Peyer's patch (tissue), 4 donors: ENCODE measurements around the gene HSPA8. TPM values are rescaled to one million over a fixed set of nuclear protein-coding genes. Genes with fewer than 3 reads are reported as not detected.

Source experiments
- DNase-seq, 3 donors: peaks; one replicate each; pipeline ENCODE4 v3.0.0-alpha.2; 2017 to 2019
- H3K27ac ChIP-seq, 4 donors: fragments of 200-600 bp; sonication (generic); one replicate each; pipeline ENCODE4 v1.5.1; 2016 to 2019
- H3K27me3 ChIP-seq, 2 donors: fragments of 200-600 bp; sonication (generic); one replicate each; pipeline ENCODE4 v1.5.1; 2019
- H3K36me3 ChIP-seq, 3 donors: fragments of 200-600 bp; sonication (generic); one replicate each; pipeline ENCODE4 v1.5.1; 2016 to 2019
- H3K4me1 ChIP-seq, 4 donors: fragments of 200-600 bp; sonication (generic); one replicate each; pipeline ENCODE4 v1.5.1; 2016 to 2019
- H3K4me3 ChIP-seq, 4 donors: fragments of 200-600 bp; sonication (generic); 1 replicate in 3 of 4; 2 replicates in 1 of 4; pipeline ENCODE4 v1.5.1; 2016 to 2019; ENCODE audit warnings: mild to moderate bottlenecking in 1 of 4
- H3K9me3 ChIP-seq, 4 donors: fragments of 200-600 bp; sonication (generic); one replicate each; pipeline ENCODE4 v1.5.1; 2016 to 2019; ENCODE audit warnings: mild to moderate bottlenecking in 1 of 4
- POLR2A ChIP-seq, 2 donors: fragments of 450-650 bp; IDR thresholded peaks; one replicate each; pipeline ENCODE4 v1.5.1; 2017; ENCODE audit warnings: antibody characterized with exemption in 2 of 2, mild to moderate bottlenecking in 2 of 2, moderate library complexity in 2 of 2
- total RNA-seq, 4 donors: library from RNA; depleted of rRNA; stranded (reverse); fragments of >200 nt; gene quantifications; one replicate each; pipeline ENCODE4 v1.1.0, GENCODE V29; 2016
- TF ChIP-seq, protein P1 (sequence below), 6 experiments: fragments of 450-650 bp in 4 of 6; fragments of 200-600 bp in 2 of 6; sonication (generic) in 1 of 6; IDR thresholded peaks; one replicate each; pipeline ENCODE4 v1.5.1; 2017 to 2019; ENCODE audit warnings: antibody characterized with exemption in 6 of 6, mild to moderate bottlenecking in 3 of 6, moderate library complexity in 1 of 6

The HSPA8 gene
- 1,000 to 10,000 TPM in 1 of 4 donors, 100 to 1,000 TPM in 3; 459 to 1,091 (median 728) TPM for total RNA-seq

DNA sequence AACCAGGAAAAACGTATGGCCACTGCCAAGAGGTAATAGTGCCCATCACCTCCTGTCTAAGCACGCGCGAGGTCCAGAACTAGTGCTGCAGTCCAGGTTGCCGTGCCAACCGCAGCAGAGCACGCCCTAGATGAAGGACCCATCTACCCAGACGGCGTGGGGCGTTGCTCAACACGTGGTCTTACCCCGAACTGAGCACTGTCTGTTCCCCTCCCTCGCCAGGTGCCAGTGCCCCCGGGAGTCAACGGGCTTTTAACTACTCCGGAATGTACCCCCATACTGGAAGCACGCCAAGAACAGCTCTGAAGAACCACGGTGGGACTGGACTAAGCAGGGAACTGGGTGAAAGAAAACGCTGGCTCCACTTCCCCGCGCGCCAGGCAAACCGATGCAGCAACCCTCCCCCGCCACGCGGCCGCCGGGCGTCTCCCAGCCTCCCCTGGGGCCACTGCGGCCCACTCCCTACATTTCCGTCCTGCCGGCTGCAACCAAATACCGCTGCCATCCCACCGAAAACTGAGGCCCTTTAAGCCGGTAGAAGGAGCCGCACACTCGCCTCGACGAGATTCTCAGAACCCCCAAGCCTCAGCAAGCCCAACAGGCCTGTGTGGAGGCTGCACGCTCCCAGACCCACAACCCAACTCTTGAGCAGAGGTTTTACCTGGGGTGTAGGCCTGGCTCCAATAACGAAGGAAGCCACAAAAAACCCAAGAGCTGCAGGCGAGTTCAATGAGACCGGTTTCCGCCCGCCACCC, at the start of gene HSPA8:
Gene HSPA8, minus strand, starts transcription at position 734 of the 755 bp plus-strand sequence. CDS start 812 bp downstream, outside the sequence.
- peak; percentile 70 to 87 (median 78) for DNase-seq
- H3K9me3 ChIP-seq, result no peaks in the 10 kb centered on the region
- H3K27ac ChIP-seq, result peak within 1 kb of the TSS; percentile 97 to 100 (median 100)
- H3K36me3 ChIP-seq, result peaks cover 0 to 39% (median 0%) of the 10 kb centered on the region in 3 donors
- H3K4me3 ChIP-seq, result peak within 1 kb of the TSS; percentile 86 to 96 (median 93)
- peaks cover 0 to 47% (median 17%) of the 10 kb centered on the region in 4 donors for H3K4me1 ChIP-seq
- peak; percentile 99 for TF ChIP-seq POLR2A (IDR thresholded peaks at IDR 0.05)
- TF ChIP-seq, protein P1, sequence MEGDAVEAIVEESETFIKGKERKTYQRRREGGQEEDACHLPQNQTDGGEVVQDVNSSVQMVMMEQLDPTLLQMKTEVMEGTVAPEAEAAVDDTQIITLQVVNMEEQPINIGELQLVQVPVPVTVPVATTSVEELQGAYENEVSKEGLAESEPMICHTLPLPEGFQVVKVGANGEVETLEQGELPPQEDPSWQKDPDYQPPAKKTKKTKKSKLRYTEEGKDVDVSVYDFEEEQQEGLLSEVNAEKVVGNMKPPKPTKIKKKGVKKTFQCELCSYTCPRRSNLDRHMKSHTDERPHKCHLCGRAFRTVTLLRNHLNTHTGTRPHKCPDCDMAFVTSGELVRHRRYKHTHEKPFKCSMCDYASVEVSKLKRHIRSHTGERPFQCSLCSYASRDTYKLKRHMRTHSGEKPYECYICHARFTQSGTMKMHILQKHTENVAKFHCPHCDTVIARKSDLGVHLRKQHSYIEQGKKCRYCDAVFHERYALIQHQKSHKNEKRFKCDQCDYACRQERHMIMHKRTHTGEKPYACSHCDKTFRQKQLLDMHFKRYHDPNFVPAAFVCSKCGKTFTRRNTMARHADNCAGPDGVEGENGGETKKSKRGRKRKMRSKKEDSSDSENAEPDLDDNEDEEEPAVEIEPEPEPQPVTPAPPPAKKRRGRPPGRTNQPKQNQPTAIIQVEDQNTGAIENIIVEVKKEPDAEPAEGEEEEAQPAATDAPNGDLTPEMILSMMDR (IDR thresholded peaks at IDR 0.05), result peak in 1 of 6 experiments; percentile 20
- H3K27me3 ChIP-seq, result no peaks in the 10 kb centered on the region

DNA sequence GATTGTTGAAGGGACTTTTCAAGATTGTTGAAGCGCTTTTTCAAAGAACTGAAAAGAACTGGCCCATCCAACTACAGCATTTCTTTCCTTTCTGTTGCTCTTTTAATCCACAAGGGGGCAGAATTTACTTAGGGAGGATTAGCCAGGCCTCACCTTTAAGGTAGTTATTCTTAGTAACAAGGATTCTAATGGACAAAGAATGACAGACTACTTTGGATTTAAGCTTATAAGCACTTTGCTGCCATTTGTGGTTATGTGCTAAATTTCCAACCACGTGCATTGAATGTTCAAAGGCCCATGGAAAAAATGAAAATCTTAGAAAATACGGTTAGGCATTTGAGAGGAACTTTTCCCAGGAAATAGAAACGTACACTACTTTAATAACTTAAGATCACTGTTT, 49.5 kb upstream of the HSPA8 start:
- Histone ChIP-seq H3K27me3 (no peaks in the 10 kb centered on the region), H3K36me3 (no peaks in the 10 kb centered on the region), H3K4me3 (no peak overlapping the region), H3K27ac (peak overlapping the region in 1 of 4 donors; percentile 23), H3K4me1 (no peaks in the 10 kb centered on the region), H3K9me3 (peaks cover 0 to 6% (median 0%) of the 10 kb centered on the region in 4 donors)
- no peak for DNase-seq
- TF ChIP-seq, protein P1 (IDR thresholded peaks at IDR 0.05), result peak; percentile 46 to 91 (median 82)
- TF ChIP-seq POLR2A (IDR thresholded peaks at IDR 0.05), result no peak

DNA sequence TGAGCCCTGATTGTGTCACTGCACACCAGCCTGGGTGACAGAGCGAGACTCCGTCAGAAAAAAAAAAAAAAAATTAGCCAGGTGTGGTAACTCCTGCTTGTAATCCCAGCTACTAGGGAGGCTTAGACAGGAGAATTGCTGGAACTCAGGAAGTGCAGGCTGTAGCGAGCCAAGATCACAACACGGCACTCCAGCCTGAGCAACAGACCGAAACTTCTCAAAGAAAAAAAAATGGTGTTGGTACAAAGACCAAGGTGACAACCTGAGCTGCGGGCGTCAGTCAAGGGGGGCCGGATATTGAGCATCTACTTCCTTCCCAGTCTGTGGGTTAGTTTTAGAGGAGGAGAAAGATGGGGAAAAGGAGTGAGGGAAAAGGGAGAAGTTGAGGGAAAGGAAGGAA, 48.5 kb upstream of the HSPA8 start:
- Histone ChIP-seq H3K4me1 (no peaks in the 10 kb centered on the region), H3K9me3 (no peaks in the 10 kb centered on the region), H3K36me3 (no peaks in the 10 kb centered on the region), H3K4me3 (no peak overlapping the region), H3K27ac (no peak overlapping the region), H3K27me3 (no peaks in the 10 kb centered on the region)
- TF ChIP-seq, protein P1 (IDR thresholded peaks at IDR 0.05), result no peak
- TF ChIP-seq POLR2A (IDR thresholded peaks at IDR 0.05), result no peak
- no peak for DNase-seq

DNA sequence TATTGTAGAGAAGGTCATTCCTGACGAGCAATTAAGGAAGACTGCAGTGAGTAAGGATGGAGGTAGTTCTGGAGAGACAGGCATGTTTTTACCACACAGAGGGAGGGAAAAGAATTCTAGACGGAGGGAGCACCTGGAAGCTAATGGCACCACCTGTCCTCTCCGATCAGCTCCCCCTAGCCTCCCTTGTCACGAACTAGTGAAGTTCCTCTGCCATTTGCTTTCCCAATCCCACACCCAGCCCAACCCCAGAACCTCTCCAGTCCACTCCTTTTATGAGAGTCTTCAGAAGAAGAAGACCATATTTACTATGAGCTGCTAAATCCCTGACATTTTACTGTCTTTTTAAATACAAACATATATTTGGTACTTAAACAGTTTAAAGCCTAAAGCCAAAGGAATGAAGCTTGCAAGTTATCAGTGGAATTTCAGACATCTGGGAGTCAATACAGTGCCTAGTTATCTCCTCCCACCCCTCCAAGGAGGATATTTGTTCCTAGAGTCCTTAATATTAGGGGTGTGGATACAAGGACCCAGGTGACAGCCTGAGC, 46.1 kb upstream of the HSPA8 start:
- no peaks in the 10 kb centered on the region for H3K27me3 ChIP-seq
- TF ChIP-seq POLR2A (IDR thresholded peaks at IDR 0.05), result no peak
- TF ChIP-seq, protein P1 (IDR thresholded peaks at IDR 0.05), result no peak
- H3K4me1 ChIP-seq, result no peaks in the 10 kb centered on the region
- DNase-seq, result no peak
- H3K4me3 ChIP-seq, result no peak overlapping the region
- no peaks in the 10 kb centered on the region for H3K36me3 ChIP-seq
- H3K9me3 ChIP-seq, result no peaks in the 10 kb centered on the region
- no peak overlapping the region for H3K27ac ChIP-seq

DNA sequence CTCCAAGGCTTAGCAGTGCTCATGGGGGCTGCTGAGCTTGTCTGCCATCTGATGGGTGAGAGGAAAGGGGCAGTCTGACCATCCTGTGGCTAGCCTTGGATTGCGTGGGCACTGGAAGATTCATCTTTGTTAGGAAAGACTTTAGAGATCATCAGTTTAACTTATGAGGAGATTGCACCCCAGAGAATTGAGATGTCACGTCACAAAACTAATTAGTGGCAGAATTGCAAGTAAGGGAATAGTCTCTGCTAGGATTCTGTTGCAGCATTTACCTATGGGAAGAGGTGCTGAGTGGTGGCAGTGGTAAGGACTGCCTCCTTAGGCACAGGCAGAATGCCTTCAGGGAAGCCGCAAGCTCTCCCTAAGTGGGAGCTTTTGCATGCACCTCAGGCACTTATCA, 42.8 kb upstream of the HSPA8 start:
- H3K9me3 ChIP-seq, result no peaks in the 10 kb centered on the region
- no peak overlapping the region for H3K4me3 ChIP-seq
- H3K27ac ChIP-seq, result no peak overlapping the region
- no peak for DNase-seq
- peaks cover 0 to 6% (median 0%) of the 10 kb centered on the region in 4 donors for H3K4me1 ChIP-seq
- H3K36me3 ChIP-seq, result no peaks in the 10 kb centered on the region
- H3K27me3 ChIP-seq, result no peaks in the 10 kb centered on the region
- TF ChIP-seq, protein P1 (IDR thresholded peaks at IDR 0.05), result no peak
- TF ChIP-seq POLR2A (IDR thresholded peaks at IDR 0.05), result no peak
